Activated T-helper 1 cell treated with Interleukin-2 at 50 U/mL for 16 hours (primary cell): ENCODE measurements around the gene GRK1.

Experiments
- DNase-seq: peaks from one replicate; pipeline ENCODE4 v3.0.0-alpha.2; 2020; ENCODE audit warnings: low read depth

GRK1 gene

GRCh38 chr13:113758651-113759524 lies 91.9 kb downstream of the GRK1 start, which contains the start of gene TMEM255B:
TMEM255B (plus strand) TSS chr13:113759226; CDS start chr13:113759270, 44 bp downstream.
- DNase-seq: peak; percentile 60

- no peak for DNase-seq
Measured at GRCh38 chr13:113759525-113760137, 92.6 kb downstream of the GRK1 start.

GRCh38 chr13:113761136-113761535 lies 94.1 kb downstream of the GRK1 start:
- no peak for DNase-seq

GRCh38 chr13:113762075-113762474 lies 95.1 kb downstream of the GRK1 start:
- no peak for DNase-seq

GRCh38 chr13:113762538-113762937 lies 95.5 kb downstream of the GRK1 start:
- DNase-seq: no peak

GRCh38 chr13:113763254-113763653 lies 96.2 kb downstream of the GRK1 start:
- no peak for DNase-seq

GRCh38 chr13:113763961-113764792 lies 97.2 kb downstream of the GRK1 start:
- DNase-seq: no peak

GRCh38 chr13:113764793-113765563 lies 98.0 kb downstream of the GRK1 start:
- DNase-seq: no peak

- DNase-seq: no peak
Measured at GRCh38 chr13:113765564-113765910, 98.5 kb downstream of the GRK1 start.

- no peak for DNase-seq
Measured at GRCh38 chr13:113766035-113766800, 99.2 kb downstream of the GRK1 start.

GRCh38 chr13:113767366-113767765 lies 100.3 kb downstream of the GRK1 start:
- no peak for DNase-seq

- no peak for DNase-seq
Measured at GRCh38 chr13:113768018-113768905, 101.2 kb downstream of the GRK1 start.

GRCh38 chr13:113769106-113769505 lies 102.1 kb downstream of the GRK1 start:
- DNase-seq: no peak

GRCh38 chr13:113769881-113770280 lies 102.9 kb downstream of the GRK1 start:
- DNase-seq: no peak

- DNase-seq: no peak
Measured at GRCh38 chr13:113770441-113770840, 103.4 kb downstream of the GRK1 start.

- no peak for DNase-seq
Measured at GRCh38 chr13:113770937-113771336, 103.9 kb downstream of the GRK1 start.

GRCh38 chr13:113771709-113772331 lies 104.8 kb downstream of the GRK1 start:
- DNase-seq: no peak

GRCh38 chr13:113774177-113775107 lies 107.4 kb downstream of the GRK1 start:
- DNase-seq: no peak
